ENCODE results near the gene EMB. TPM values are rescaled to one million over a fixed set of nuclear protein-coding genes. Genes with fewer than 3 reads are reported as not detected.
"Not testable (repeated sequence)": the region's sequence is repeated elsewhere in the genome, so short reads cannot be mapped to it uniquely, and the experiment has no call there.

Gene EMB
- total and polyA plus RNA-seq, 2 of the 8 experiments (the other 6 are each of a cell fraction or from before 2014, with no cell fraction given): 29.3 to 48.4 TPM

DNA sequence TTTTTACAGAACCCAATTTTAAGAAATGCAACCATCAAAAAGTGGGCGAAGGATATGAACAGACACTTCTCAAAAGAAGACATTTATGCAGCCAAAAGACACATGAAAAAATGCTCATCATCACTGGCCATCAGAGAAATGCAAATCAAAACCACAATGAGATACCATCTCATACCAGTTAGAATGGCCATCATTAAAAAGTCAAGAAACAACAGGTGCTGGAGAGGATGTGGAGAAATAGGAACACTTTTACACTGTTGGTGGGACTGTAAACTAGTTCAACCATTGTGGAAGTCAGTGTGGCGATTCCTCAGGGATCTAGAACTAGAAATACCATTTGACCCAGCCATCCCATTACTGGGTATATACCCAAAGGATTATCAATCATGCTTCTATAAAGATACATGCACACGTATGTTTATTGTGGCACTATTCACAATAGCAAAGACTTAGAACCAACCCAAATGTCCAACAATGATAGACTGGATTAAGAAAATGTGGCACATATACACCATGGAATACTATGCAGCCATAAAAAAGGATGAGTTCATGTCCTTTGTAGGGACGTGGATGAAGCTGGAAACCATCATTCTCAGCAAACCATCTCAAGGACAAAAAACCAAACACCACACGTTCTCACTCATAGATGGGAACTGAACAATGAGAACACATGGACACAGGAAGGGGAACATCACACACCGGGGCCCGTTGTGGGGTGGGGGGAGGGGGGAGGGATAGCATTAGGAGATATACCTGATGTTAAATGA lies 19.7 kb downstream of the EMB start:
- H3K18ac ChIP-seq (ENCODE audit: extremely low read depth, low read length); H2BK120ac ChIP-seq (replicated peaks; ENCODE audit: low read depth, low read length); POLR2A ChIA-PET (ENCODE audit: partially characterized antibody); H3K14ac ChIP-seq (ENCODE audit: insufficient read length); H2BK12ac ChIP-seq (ENCODE audit: low read depth, low read length); FAIRE-seq; H4K20me1 ChIP-seq (replicated peaks in 1 of 2; ENCODE audit: control insufficient read depth in 1 of 2, insufficient read depth in 2 of 2, low read length in 2 of 2); H3K4ac ChIP-seq (replicated peaks; ENCODE audit: insufficient read length, low read depth, low read length); H3K27ac ChIP-seq (ENCODE audit: low read depth, low read length); H2BK15ac ChIP-seq (ENCODE audit: low read length); H2BK5ac ChIP-seq (ENCODE audit: low read depth, low read length); H3K79me1 ChIP-seq (ENCODE audit: low read depth, low read length); H3K27me3 ChIP-seq (replicated peaks in 1 of 4; ENCODE audit: control insufficient read depth in 3 of 4, extremely low read depth in 1 of 4, insufficient read depth in 3 of 4, low read length in 3 of 4); H3K9ac ChIP-seq (replicated peaks in 1 of 4; ENCODE audit: extremely low read depth in 1 of 4, low read depth in 3 of 4, low read length in 3 of 4); H3K23me2 ChIP-seq (ENCODE audit: low read depth, low read length); H4K8ac ChIP-seq (ENCODE audit: extremely low read depth, insufficient read depth, low read length); H3K36me3 ChIP-seq (ENCODE audit: control insufficient read depth in 2 of 4, insufficient read depth in 4 of 4, low read length in 3 of 4); H4K91ac ChIP-seq (replicated peaks; ENCODE audit: insufficient read length, low read length); H3K23ac ChIP-seq (ENCODE audit: insufficient read length); H4K5ac ChIP-seq (ENCODE audit: insufficient read length, low read depth, low read length); H3K4me3 ChIP-seq (ENCODE audit: extremely low read depth in 1 of 4, insufficient read depth in 2 of 4, low read depth in 3 of 4, low read length in 4 of 4); H2AK5ac ChIP-seq (ENCODE audit: low read depth, low read length); H3K79me2 ChIP-seq (ENCODE audit: control insufficient read depth in 1 of 2, insufficient read depth in 2 of 2, low read length in 2 of 2); H3K4me1 ChIP-seq (replicated peaks in 1 of 4; ENCODE audit: control insufficient read depth in 3 of 4, insufficient read depth in 4 of 4, low read length in 3 of 4); DNase-seq (ENCODE audit: low read depth in 1 of 2, low spot score in 2 of 2); H3K56ac ChIP-seq (replicated peaks; ENCODE audit: insufficient read length, low read depth, low read length); H2BK20ac ChIP-seq (ENCODE audit: low read length); H2AFZ ChIP-seq (ENCODE audit: low read length); H3K4me2 ChIP-seq (ENCODE audit: insufficient read depth in 1 of 2, low read depth in 2 of 2, low read length in 2 of 2); H3K9me3 ChIP-seq (ENCODE audit: insufficient read depth in 2 of 2, low read depth in 1 of 2, low read length in 1 of 2); CTCF ChIA-PET (ENCODE audit: partially characterized antibody): not testable (repeated sequence)
- 90% methylated on average over 4 of the region's 7 CpGs; no CpG with 5 or more reads in 1 of the 2 experiments for WGBS, 2 experiments (ENCODE audit: extremely low coverage in 1 of 2, insufficient coverage in 1 of 2, insufficient read length in 1 of 2, insufficient replicate concordance in 2 of 2, low coverage in 1 of 2, low lambda C conversion rate in 2 of 2, missing lambda C conversion rate in 1 of 2)

Measured in H1 (cell line).